HCT116 (cell line): Measurements from ENCODE around the gene INS. TPM values are rescaled to one million over a fixed set of nuclear protein-coding genes. Genes with fewer than 3 reads are reported as not detected.

Source experiments
- ATAC-seq: fragments of 200-7000 bp; cut with Tn5 transposase; 2 replicates; pipeline ENCODE4 v1.9.1; 2020; ENCODE audit warnings: mild to moderate bottlenecking, moderate library complexity
- BruUV-seq: library from RNA; stranded (reverse); fragments of 400-500 nt; replicated peaks from 2 replicates; lab custom pipeline; 2021; lab: Mats Ljungman, UMichigan
- CTCF ChIA-PET: fragments of 300-600 bp; sonication (Branson Sonifier 250); formaldehyde crosslinking; loops from one replicate; lab custom pipeline; 2021; ENCODE audit warnings: antibody characterized with exemption; lab: Charles Lee
- POLR2A ChIA-PET: fragments of 300-600, 350-600 bp; sonication (Branson Sonifier 250); formaldehyde crosslinking; loops from one replicate; lab custom pipeline; 2021; ENCODE audit warnings: antibody characterized with exemption; lab: Charles Lee
- RAD21 ChIA-PET, 2 experiments: fragments of 300-600 bp; sonication (Branson Sonifier 250); formaldehyde crosslinking; loops; one replicate each; lab custom pipeline; 2023; ENCODE audit warnings: low total read pairs in 2 of 2; ENCODE audit not compliant: uncharacterized antibody in 2 of 2, unreplicated experiment in 2 of 2, low non-redundant PET in 1 of 2; lab: Charles Lee
- DNase-seq: peaks from one replicate; pipeline ENCODE4 v3.0.0-alpha.2; 2010; ENCODE audit warnings: low read depth, low spot score
- H2AFZ ChIP-seq: fragments of 200-600 bp; shearing (Covaris generic), sonication (generic); 2 replicates; pipeline ENCODE4 v1.6.1; 2017; ENCODE audit warnings: low read depth, mixed run types, mixed read lengths, antibody characterized with exemption, low read length; ENCODE audit not compliant: poor library complexity, severe bottlenecking
- H3K27ac ChIP-seq: 2 replicates; pipeline ENCODE4 v1.5.1; 2012; ENCODE audit warnings: low read depth, low read length
- H3K27me3 ChIP-seq: fragments of 200-600 bp; sonication (generic); 2 replicates; pipeline ENCODE4 v1.6.1; 2016; ENCODE audit warnings: mixed run types, low read length, mixed read lengths; ENCODE audit not compliant: insufficient read depth
- H3K36me3 ChIP-seq, 2 experiments: fragments of 200-500 bp in 1 of 2; fragments of 200-600 bp in 1 of 2; sonication (Bioruptor generic) in 1 of 2; sonication (generic) in 1 of 2; 2 replicates each; pipeline versions ENCODE4 v1.5.1 to v1.6.1; 2014 to 2016; ENCODE audit warnings: low read length in 2 of 2, inconsistent platforms in 1 of 2, mixed read lengths in 1 of 2, mixed run types in 1 of 2; ENCODE audit not compliant: insufficient read depth in 2 of 2, control insufficient read depth in 1 of 2
- H3K4me1 ChIP-seq, 2 experiments: fragments of 200-600 bp in 1 of 2; sonication (generic) in 1 of 2; 2 replicates each; pipeline versions ENCODE4 v1.5.1 to v1.6.1; 2012 to 2017; ENCODE audit warnings: low read length in 2 of 2, inconsistent platforms in 1 of 2, mild to moderate bottlenecking in 1 of 2, mixed read lengths in 1 of 2, mixed run types in 1 of 2, moderate library complexity in 1 of 2; ENCODE audit not compliant: insufficient read depth in 2 of 2, control insufficient read depth in 1 of 2
- H3K4me2 ChIP-seq: fragments of 200-600 bp; sonication (generic); 2 replicates; pipeline ENCODE4 v1.6.1; 2017; ENCODE audit warnings: mixed run types, low read length, mixed read lengths
- H3K4me3 ChIP-seq, 2 experiments: fragments of 200-600 bp in 1 of 2; sonication (generic) in 1 of 2; replicated peaks in 1 of 2; 2 replicates each; pipeline ENCODE4 v1.5.1; 2011 to 2016; ENCODE audit warnings: low read length in 2 of 2, control low read depth in 1 of 2, low read depth in 1 of 2, mild to moderate bottlenecking in 1 of 2, mixed read lengths in 1 of 2, mixed run types in 1 of 2
- H3K79me2 ChIP-seq: fragments of 200-600 bp; sonication (generic); 2 replicates; pipeline ENCODE4 v1.6.1; 2017; ENCODE audit warnings: mild to moderate bottlenecking, mixed run types, low read length, moderate library complexity, mixed read lengths; ENCODE audit not compliant: insufficient read depth
- H3K9ac ChIP-seq: fragments of 200-600 bp; sonication (generic); 2 replicates; pipeline ENCODE4 v1.6.1; 2016; ENCODE audit warnings: low read length, mixed read lengths
- H3K9me2 ChIP-seq: fragments of 200-600 bp; sonication (generic), shearing (Covaris generic); 2 replicates; pipeline ENCODE4 v1.6.1; 2017; ENCODE audit warnings: mixed run types, mild to moderate bottlenecking, moderate library complexity; ENCODE audit not compliant: insufficient read depth
- H3K9me3 ChIP-seq, 2 experiments: fragments of 200-500 bp in 1 of 2; fragments of 200-600 bp in 1 of 2; sonication (Bioruptor generic) in 1 of 2; sonication (generic) in 1 of 2; 2 replicates each; pipeline ENCODE4 v1.6.1; 2014 to 2017; ENCODE audit warnings: low read length in 2 of 2, mixed read lengths in 2 of 2, inconsistent platforms in 1 of 2, low read depth in 1 of 2, mild to moderate bottlenecking in 1 of 2, mixed run types in 1 of 2, moderate library complexity in 1 of 2; ENCODE audit not compliant: control insufficient read depth in 1 of 2, insufficient read depth in 1 of 2
- H4K20me1 ChIP-seq: fragments of 200-600 bp; sonication (generic), shearing (Covaris generic); 2 replicates; pipeline ENCODE4 v1.6.1; 2017; ENCODE audit warnings: mixed run types, mild to moderate bottlenecking, moderate library complexity; ENCODE audit not compliant: insufficient read depth
- CBX3 ChIP-seq: IDR thresholded peaks from 2 replicates; pipeline ENCODE4 v1.6.1; 2012; ENCODE audit warnings: low read depth
- CTCF ChIP-seq, 3 experiments: fragments of 200-600 bp in 1 of 3; sonication (generic) in 1 of 3; IDR thresholded peaks in 2 of 3; conservative IDR thresholded peaks in 1 of 3; 2 replicates each; pipeline ENCODE4 v1.5.1; 2012 to 2017; ENCODE audit warnings: low read depth in 2 of 3, low read length in 2 of 3, antibody characterized with exemption in 1 of 3, borderline replicate concordance in 1 of 3, control low read depth in 1 of 3, mild to moderate bottlenecking in 1 of 3, mixed read lengths in 1 of 3, mixed run types in 1 of 3, moderate library complexity in 1 of 3; ENCODE audit not compliant: insufficient read depth in 1 of 3
- EGR1 ChIP-seq: IDR thresholded peaks from 2 replicates; pipeline ENCODE4 v1.6.1; 2012; ENCODE audit warnings: low read depth
- EZH2phosphoT487 ChIP-seq: fragments of 200-600 bp; IDR thresholded peaks from 2 replicates; pipeline ENCODE4 v1.6.1; 2018; ENCODE audit warnings: antibody characterized with exemption, borderline replicate concordance
- FOSL1 ChIP-seq: IDR thresholded peaks from 2 replicates; pipeline ENCODE4 v1.6.1; 2012; ENCODE audit warnings: low read depth
- JUND ChIP-seq: IDR thresholded peaks from 2 replicates; pipeline ENCODE4 v1.6.1; 2012
- SRF ChIP-seq: IDR thresholded peaks from 2 replicates; pipeline ENCODE4 v1.6.1; 2012; ENCODE audit warnings: low read depth
- ZFX ChIP-seq: fragments of 450-650 bp; IDR thresholded peaks from 2 replicates; pipeline ENCODE4 v1.6.1; 2017
- intact Hi-C: fragments of 100-400 bp; cut with micrococcal nuclease; formaldehyde crosslinking; loops from 2 replicates; pipeline ENCODE4 v1.10.0; 2022
- total RNA-seq: library from RNA; stranded (reverse); gene quantifications from one replicate; pipeline ENCODE4 v1.2.1, GENCODE V29; 2021; ENCODE audit not compliant: unreplicated experiment
- TF ChIP-seq, protein P1 (sequence below): IDR thresholded peaks from 2 replicates; pipeline ENCODE4 v1.6.1; 2012

Gene INS
- total RNA-seq, 1 experiment from 2014 or later = 0.44 TPM

- H3K9ac ChIP-seq = no peak overlapping the region
- H3K9me2 ChIP-seq = no peaks in the 10 kb centered on the region
- ATAC-seq (no peak), DNase-seq (no peak)
- ChIA-PET POLR2A (no interaction called here), RAD21 (no interaction called here), CTCF (no interaction called here)
- H4K20me1 ChIP-seq = no peaks in the 10 kb centered on the region
- intact Hi-C loops = no loop called here
- TF ChIP-seq, protein P1, sequence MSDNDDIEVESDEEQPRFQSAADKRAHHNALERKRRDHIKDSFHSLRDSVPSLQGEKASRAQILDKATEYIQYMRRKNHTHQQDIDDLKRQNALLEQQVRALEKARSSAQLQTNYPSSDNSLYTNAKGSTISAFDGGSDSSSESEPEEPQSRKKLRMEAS = no peak
- no peak for TF ChIP-seq ZFX
- TF ChIP-seq CTCF (IDR thresholded peaks at IDR 0.05 in 2 of 3, conservative IDR thresholded peaks at IDR 0.05 in 1 of 3; ENCODE audit: borderline replicate concordance in 1 of 3, insufficient read depth in 1 of 3, low read depth in 2 of 3, low read length in 2 of 3) = no peak
- no peak for TF ChIP-seq FOSL1
- TF ChIP-seq EGR1 = no peak
- no peak for TF ChIP-seq EZH2phosphoT487
- TF ChIP-seq SRF = no peak
- TF ChIP-seq JUND = no peak
- TF ChIP-seq CBX3 = no peak
- no peaks in the 10 kb centered on the region for H3K9me3 ChIP-seq
- H3K4me1 ChIP-seq = no peaks in the 10 kb centered on the region
- no peak overlapping the region for H2AFZ ChIP-seq
- H3K27ac ChIP-seq = no peak overlapping the region
- H3K27me3 ChIP-seq = no peaks in the 10 kb centered on the region
- no peaks in the 10 kb centered on the region for H3K79me2 ChIP-seq
- H3K4me3 ChIP-seq = no peak overlapping the region
- H3K4me2 ChIP-seq = no peak overlapping the region
- H3K36me3 ChIP-seq = no peaks in the 10 kb centered on the region
- BruUV-seq = no TSS peak
Observed at GRCh38 chr11:2131371-2132236, 29.4 kb downstream of the INS start.
